GM12878 (cell line): Measurements from ENCODE around the gene NAA35. TPM values are rescaled to one million over a fixed set of nuclear protein-coding genes. Genes with fewer than 3 reads are reported as not detected.

Experiments used
- BCL11A ChIP-seq: IDR thresholded peaks from 2 replicates; pipeline ENCODE4 v1.6.1; 2011; ENCODE audit warnings: low read depth, low read length
- CREM ChIP-seq: IDR thresholded peaks from 2 replicates; pipeline ENCODE4 v1.6.1; 2014; ENCODE audit warnings: antibody characterized with exemption, low read depth
- DPF2 ChIP-seq: fragments of 450-650 bp; IDR thresholded peaks from 2 replicates; pipeline ENCODE4 v1.6.1; 2017; ENCODE audit warnings: mild to moderate bottlenecking
- ELK1 ChIP-seq: IDR thresholded peaks from 2 replicates; pipeline ENCODE4 v1.6.1; 2012; ENCODE audit warnings: low read depth, low read length, improper control_type of control experiment
- EZH2 ChIP-seq: IDR thresholded peaks from 2 replicates; pipeline ENCODE4 v1.6.1; 2012; ENCODE audit warnings: low read depth, mild to moderate bottlenecking, control low read depth, inconsistent platforms, low read length, borderline replicate concordance; ENCODE audit not compliant: control insufficient read depth
- NKRF ChIP-seq: fragments of 450-650 bp; conservative IDR thresholded peaks from 2 replicates; pipeline ENCODE4 v1.6.1; 2017; ENCODE audit warnings: mild to moderate bottlenecking, moderate library complexity
- NRF1 ChIP-seq: conservative IDR thresholded peaks from 2 replicates; pipeline ENCODE4 v1.6.1; 2011; ENCODE audit warnings: mild to moderate bottlenecking, low read depth, low read length, improper control_type of control experiment
- RCOR1 ChIP-seq: conservative IDR thresholded peaks from 2 replicates; pipeline ENCODE4 v1.6.1; 2012; ENCODE audit warnings: low read depth, low read length, improper control_type of control experiment
- TCF7 ChIP-seq: IDR thresholded peaks from 2 replicates; pipeline ENCODE4 v1.6.1; 2014; ENCODE audit warnings: antibody characterized with exemption, borderline replicate concordance
- ZNF592 ChIP-seq: fragments of 450-650 bp; IDR thresholded peaks from 2 replicates; pipeline ENCODE4 v1.6.1; 2017; ENCODE audit warnings: mild to moderate bottlenecking, moderate library complexity
- ZZZ3 ChIP-seq: IDR thresholded peaks from 2 replicates; pipeline ENCODE4 v1.6.1; 2011; ENCODE audit warnings: low read depth; ENCODE audit not compliant: control insufficient read depth, insufficient read length
- polyA plus RNA-seq, 11 experiments: library from polyadenylated mRNA; depleted of rRNA in 4 of 11; unstranded in 6 of 11; stranded (reverse) in 5 of 11; fragments of >200 nt; fragmentation: Nextera tagmentation in 4 of 11; fragmentation: Illumina TruSeq in 1 of 11; extraction: Ambion mirVana in 4 of 11; extraction: Trizol in 1 of 11; gene quantifications; 1 replicate in 1 of 11; 2 replicates in 10 of 11; pipeline versions ENCODE4 v1.2.1 to v1.2.3, GENCODE V29; 2011 to 2016; ENCODE audit warnings: inconsistent platforms in 2 of 11, missing spikeins in 2 of 11, low read depth in 1 of 11
- total RNA-seq, 4 experiments: library from RNA; depleted of rRNA in 3 of 4; stranded (reverse); fragments of >200 nt in 3 of 4; fragmentation: Illumina TruSeq in 1 of 4; extraction: Trizol in 1 of 4; gene quantifications; 2 replicates each; pipeline versions ENCODE4 v1.2.1 to v1.2.3, GENCODE V29; 2013 to 2021
- TF ChIP-seq, protein P1 (sequence below): fragments of 450-650 bp; IDR thresholded peaks from 2 replicates; pipeline ENCODE4 v1.6.1; 2017; ENCODE audit warnings: borderline replicate concordance

The NAA35 gene
- total and polyA plus RNA-seq, 10 of the 15 experiments (the other 5 are each of a cell fraction or from before 2014, with no cell fraction given): 15.5 to 38.0 (median 26.9) TPM

- TF ChIP-seq ZNF592 (no peak), ELK1 (no peak), RCOR1 (no peak), DPF2 (no peak), CREM (no peak), NRF1 (no peak), EZH2 (no peak), TCF7 (no peak), ZZZ3 (no peak), BCL11A (no peak), NKRF (no peak)
- TF ChIP-seq, protein P1, sequence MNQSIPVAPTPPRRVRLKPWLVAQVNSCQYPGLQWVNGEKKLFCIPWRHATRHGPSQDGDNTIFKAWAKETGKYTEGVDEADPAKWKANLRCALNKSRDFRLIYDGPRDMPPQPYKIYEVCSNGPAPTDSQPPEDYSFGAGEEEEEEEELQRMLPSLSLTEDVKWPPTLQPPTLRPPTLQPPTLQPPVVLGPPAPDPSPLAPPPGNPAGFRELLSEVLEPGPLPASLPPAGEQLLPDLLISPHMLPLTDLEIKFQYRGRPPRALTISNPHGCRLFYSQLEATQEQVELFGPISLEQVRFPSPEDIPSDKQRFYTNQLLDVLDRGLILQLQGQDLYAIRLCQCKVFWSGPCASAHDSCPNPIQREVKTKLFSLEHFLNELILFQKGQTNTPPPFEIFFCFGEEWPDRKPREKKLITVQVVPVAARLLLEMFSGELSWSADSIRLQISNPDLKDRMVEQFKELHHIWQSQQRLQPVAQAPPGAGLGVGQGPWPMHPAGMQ: no peak
These were observed 37.5 kb downstream of the NAA35 start (continued) for GRCh38 chr9:85978496-85978895.
